Effector memory CD8-positive, alpha-beta T cell (primary cell): ENCODE results near the gene F8A1.
"Not testable (repeated sequence)": the region's sequence is repeated elsewhere in the genome, so short reads cannot be mapped to it uniquely, and the experiment has no call there.

ENCODE experiments used
- ATAC-seq: fragments of 150-1000 bp; cut with Tn5 transposase; replicated peaks from 2 replicates; pipeline ENCODE4 v1.10.0; 2021; ENCODE audit warnings: mild to moderate bottlenecking, moderate library complexity
- DNase-seq, 3 experiments: peaks; one replicate each; pipeline ENCODE4 v3.0.0; 2021
- H3K27ac Mint-ChIP-seq, 2 donors: one replicate each; pipeline ENCODE4 v1.8.0; 2022; ENCODE audit warnings: mild to moderate bottlenecking in 2 of 2, mixed read lengths in 2 of 2, moderate library complexity in 2 of 2
- H3K27me3 Mint-ChIP-seq, 2 donors: one replicate each; pipeline ENCODE4 v1.8.0; 2022; ENCODE audit warnings: mixed read lengths in 2 of 2
- H3K36me3 Mint-ChIP-seq: one replicate; pipeline ENCODE4 v1.8.0; 2022; ENCODE audit warnings: mild to moderate bottlenecking, moderate library complexity, mixed read lengths; ENCODE audit not compliant: insufficient read depth
- H3K4me1 Mint-ChIP-seq, 2 donors: one replicate each; pipeline ENCODE4 v1.8.0; 2022; ENCODE audit warnings: low read depth in 2 of 2, mixed read lengths in 2 of 2
- H3K4me3 Mint-ChIP-seq, 2 donors: one replicate each; pipeline ENCODE4 v1.8.0; 2022; ENCODE audit warnings: mild to moderate bottlenecking in 2 of 2, mixed read lengths in 2 of 2, moderate library complexity in 2 of 2
- H3K9me3 Mint-ChIP-seq, 2 donors: one replicate each; pipeline ENCODE4 v1.8.0; 2022; ENCODE audit warnings: mixed read lengths in 2 of 2

F8A1 gene

DNA sequence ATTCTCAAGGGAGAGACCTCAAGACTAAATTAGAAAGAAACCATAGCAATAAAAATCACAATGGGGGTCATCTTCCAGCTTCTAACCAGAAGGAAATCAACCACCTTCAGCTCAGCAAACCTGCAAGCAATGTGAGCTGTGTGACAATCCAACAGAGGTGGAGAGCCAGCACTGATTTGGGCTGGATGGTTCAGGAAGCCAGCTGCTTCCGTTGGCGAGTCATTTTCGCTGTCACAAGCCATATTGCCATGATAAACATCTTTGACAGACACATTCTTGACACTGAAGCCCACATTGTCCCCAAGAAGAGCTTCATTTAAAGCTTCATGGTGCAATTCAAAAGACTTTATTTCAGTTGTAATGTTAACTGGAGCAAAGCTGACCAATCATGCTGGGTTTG, 22.7 kb downstream of the F8A1 start:
- Mint-ChIP-seq H3K36me3 (no peaks in the 10 kb centered on the region), H3K27me3 (peaks cover 0 to 11% of the 10 kb centered on the region in 2 donors), H3K27ac (no peak overlapping the region), H3K4me3 (no peak overlapping the region), H3K4me1 (no peaks in the 10 kb centered on the region), H3K9me3 (no peaks in the 10 kb centered on the region)
- DNase-seq (no peak), ATAC-seq (no peak)

DNA sequence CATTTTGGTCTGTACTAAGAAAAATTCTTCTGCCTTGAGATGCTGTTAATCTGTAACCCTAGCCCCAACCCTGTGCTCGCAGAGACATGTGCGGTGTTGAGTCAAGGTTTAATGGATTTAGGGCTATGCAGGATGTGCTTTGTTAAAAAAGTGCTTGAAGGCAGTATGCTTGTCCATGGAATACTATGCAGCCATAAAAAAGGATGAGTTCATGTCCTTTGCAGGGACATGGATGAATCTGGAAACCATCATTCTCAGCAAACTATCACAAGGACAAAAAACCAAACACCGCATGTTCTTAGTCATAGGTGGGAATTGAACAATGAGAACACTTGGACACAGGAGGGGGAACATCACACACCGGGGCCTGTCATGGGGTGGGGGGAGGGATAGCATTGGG, 23.9 kb downstream of the F8A1 start:
- ATAC-seq, DNase-seq, H3K36me3 Mint-ChIP-seq, H3K4me3 Mint-ChIP-seq, H3K9me3 Mint-ChIP-seq, H3K27ac Mint-ChIP-seq, H3K4me1 Mint-ChIP-seq: not testable (repeated sequence)
- peaks cover 0 to 19% of the 10 kb centered on the region in 2 donors for H3K27me3 Mint-ChIP-seq

DNA sequence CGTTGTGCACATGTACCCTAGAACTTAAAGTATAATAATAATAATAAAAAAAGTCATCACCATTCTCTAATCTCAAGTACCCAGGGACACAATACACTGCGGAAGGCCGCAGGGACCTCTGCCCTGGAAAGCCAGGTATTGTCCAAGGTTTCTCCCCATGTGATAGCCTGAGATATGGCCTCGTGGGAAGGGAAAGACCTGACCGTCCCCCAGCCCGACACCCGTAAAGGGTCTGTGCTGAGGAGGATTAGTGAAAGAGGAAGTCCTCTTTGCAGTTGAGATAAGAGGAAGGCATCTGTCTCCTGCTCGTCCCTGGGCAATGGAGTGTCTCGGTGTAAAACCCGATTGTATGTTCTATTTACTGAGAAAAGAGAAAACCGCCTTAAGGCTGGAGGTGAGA, 24.4 kb downstream of the F8A1 start:
- not testable (repeated sequence) for H3K4me3 Mint-ChIP-seq, H3K4me1 Mint-ChIP-seq, DNase-seq, ATAC-seq, H3K9me3 Mint-ChIP-seq, H3K27ac Mint-ChIP-seq, H3K36me3 Mint-ChIP-seq
- H3K27me3 Mint-ChIP-seq, result peaks cover 0 to 19% of the 10 kb centered on the region in 2 donors

DNA sequence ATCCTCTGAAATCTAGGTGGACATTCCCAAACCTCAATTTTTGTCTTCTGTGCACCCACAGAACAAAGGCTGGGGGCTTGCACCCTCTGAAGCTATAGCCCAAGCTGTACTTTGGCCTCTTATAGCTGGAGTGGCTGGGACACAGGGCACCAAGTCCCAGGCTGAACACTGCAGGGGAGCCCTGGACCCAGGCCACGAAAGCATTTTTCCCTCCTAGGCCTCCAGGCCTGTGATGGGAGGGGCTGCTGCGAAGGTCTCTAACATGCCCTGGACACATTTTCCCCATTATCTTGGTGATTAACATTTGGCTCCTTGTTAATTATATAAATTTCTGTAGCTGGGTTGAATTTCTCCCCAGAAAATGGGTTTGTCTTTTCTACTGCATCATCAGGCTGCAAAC, 27.9 kb downstream of the F8A1 start:
- Mint-ChIP-seq H3K4me3 (no peak overlapping the region), H3K27ac (no peak overlapping the region), H3K9me3 (no peaks in the 10 kb centered on the region), H3K36me3 (no peaks in the 10 kb centered on the region), H3K4me1 (peaks cover 0 to 2% of the 10 kb centered on the region in 2 donors), H3K27me3 (peaks cover 0 to 27% of the 10 kb centered on the region in 2 donors)
- DNase-seq (no peak), ATAC-seq (no peak)

DNA sequence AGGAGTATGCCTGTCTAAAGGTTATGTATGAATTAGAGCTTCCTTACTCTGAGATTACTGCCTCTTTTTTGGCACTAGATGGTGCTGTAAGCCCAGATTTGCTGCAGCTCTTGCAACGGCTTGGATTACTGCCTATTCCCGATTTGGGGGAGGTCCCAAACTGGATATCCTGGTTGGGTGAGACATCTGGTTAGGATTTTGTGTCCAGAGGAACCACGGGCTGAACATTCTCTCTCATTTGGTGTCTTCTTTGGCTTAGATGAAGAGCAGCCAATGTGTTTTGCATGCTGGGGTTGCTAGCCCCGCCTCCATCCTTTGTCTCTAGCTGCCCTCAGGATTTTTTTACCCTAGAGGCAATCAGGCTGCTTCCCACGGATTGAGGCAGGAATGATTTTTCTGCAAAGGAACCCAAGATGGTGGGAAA, 31.9 kb downstream of the F8A1 start:
- Mint-ChIP-seq H3K36me3 (no peaks in the 10 kb centered on the region), H3K27ac (no peak overlapping the region), H3K4me1 (peaks cover 0 to 2% of the 10 kb centered on the region in 2 donors), H3K4me3 (peak overlapping the region in 1 of 2 donors; percentile 17), H3K9me3 (no peaks in the 10 kb centered on the region), H3K27me3 (peaks cover 5 to 24% of the 10 kb centered on the region in 2 donors)
- DNase-seq, result peak; percentile 3 to 26 (median 8)
- ATAC-seq, result peak; percentile 61

DNA sequence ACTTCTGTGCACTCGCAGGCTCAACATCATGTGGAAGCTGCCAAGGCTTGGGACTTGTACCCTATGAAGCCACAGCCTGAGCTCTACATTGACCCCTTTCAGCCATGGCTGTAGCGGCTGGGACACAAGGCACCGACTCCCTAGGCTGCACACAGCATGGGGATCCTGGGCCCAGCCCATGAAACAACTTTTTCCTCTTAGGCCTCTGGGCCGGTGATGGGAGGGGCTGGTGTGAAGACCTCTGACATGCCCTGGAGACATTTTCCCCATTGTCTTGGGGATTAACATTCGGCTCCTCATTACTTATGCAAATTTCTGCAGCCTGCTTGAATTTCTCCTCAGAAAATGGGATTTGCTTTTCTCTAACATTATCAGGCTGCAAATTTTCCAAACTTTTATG, 38.6 kb downstream of the F8A1 start:
- not testable (repeated sequence) for H3K9me3 Mint-ChIP-seq, H3K36me3 Mint-ChIP-seq, H3K27ac Mint-ChIP-seq, DNase-seq, ATAC-seq, H3K4me1 Mint-ChIP-seq, H3K4me3 Mint-ChIP-seq
- H3K27me3 Mint-ChIP-seq, result peaks cover 22 to 42% of the 10 kb centered on the region in 2 donors
